ENCODE results near the gene ITGB1BP1.
"Not testable (repeated sequence)": the region's sequence is repeated elsewhere in the genome, so short reads cannot be mapped to it uniquely, and the experiment has no call there.

ITGB1BP1 gene

DNA sequence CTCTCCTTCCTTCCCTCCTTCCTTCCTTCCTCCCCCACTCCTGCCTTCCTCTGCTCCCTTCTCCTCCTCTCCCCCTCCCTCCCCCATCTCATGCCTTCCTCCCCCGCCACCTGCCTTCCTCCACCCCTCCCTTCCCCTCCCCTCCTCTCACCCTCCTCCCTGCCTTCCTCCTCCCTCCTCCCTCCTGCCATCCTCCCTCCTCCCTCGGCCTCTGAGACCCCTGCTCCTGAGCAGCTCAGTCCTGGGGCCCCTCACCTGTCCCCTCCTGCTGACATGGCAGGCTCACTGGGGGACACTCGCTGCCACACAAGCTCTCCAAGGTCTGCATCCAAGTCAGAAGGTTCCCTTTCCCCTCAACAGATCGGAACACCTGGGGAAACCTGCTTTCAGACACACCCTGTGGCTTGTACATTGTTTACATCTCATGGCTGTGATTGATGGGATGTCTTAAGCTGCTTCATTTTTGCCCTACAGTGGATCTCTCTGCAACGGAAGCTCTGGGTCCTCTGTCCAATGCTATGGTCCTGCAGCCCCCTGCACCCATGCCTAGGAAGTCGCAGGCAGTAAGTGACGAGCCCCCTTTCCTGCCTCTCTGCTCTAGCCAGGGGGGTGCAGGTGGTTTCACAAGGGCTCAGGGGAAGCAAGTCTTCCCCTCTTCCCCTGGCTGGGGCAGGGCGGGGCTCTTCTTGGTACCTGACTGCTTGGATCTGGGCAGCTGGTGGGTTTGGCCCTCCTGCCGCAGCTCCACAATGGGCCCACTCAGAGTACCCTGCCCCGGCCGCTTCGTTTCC is 22.9 kb downstream of the ITGB1BP1 start:
- DNase-seq, result no peak

GRCh38 chr2:9398881-9399780 is 24.2 kb downstream of the ITGB1BP1 start:
- DNase-seq, result no peak

DNA sequence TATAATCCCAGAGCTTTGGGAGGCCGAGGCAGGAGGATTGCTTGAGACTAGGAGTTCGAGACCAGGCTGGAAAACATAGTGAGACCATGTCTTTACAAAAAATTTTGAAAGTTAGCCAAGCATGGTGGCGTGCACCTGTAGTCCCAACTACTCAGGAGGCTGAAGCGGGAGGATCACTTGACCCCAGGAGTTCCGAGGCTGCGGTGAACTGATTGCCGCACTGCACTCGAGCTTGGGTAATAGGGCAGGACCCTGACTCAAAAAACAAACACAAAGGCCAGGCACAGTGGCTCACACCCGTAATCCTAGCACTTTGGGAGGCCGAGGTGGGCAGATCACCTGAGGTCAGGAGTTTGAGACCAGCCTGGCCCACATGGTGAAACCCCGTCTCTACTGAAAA is 25.1 kb downstream of the ITGB1BP1 start:
- DNase-seq, result not testable (repeated sequence)

DNA sequence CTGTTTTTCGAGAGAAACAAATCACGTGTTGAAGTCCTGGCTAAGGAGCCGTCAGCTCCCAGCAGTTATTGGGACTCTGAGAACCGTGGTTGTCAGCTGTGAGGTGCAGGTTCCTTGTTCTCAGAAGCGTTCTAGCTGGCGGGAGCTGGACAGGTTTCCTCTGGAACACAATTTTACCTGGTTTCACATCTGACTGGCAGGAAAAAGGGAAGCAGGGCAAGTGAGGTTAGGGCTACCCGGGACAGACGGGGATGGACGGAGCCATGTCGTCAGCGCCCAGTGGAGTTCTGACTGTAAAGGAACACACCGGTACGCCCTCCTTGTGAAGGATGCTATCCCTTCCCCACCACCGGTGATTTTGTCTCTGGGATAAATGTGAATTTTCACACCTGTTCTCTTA is 26.1 kb downstream of the ITGB1BP1 start:
- DNase-seq, result no peak

DNA sequence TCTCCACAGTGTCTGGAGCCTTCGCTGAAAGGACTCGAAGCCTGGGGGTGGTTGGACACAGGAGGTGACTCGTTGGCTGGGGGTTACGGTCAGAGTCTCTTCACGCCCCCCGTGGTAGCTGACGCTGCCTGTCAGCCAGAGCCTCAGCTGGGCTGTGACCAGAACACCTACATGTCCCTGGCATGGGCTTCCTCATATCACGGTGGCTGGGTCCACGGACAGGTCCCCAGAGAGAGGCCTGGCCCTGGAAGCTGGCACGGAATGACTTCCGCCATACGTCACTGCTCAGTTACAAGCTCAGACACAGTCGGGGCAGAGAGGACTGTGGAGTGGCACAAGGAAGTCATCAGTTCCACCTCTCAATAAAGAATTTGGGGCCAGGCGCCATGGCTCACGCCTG is 28.5 kb downstream of the ITGB1BP1 start:
- DNase-seq, result no peak

GRCh38 chr2:9392898-9393765 is 30.2 kb downstream of the ITGB1BP1 start:
- no peak for DNase-seq

- no peak for DNase-seq
These were observed 31.2 kb downstream of the ITGB1BP1 start for GRCh38 chr2:9391961-9392720.

DNA sequence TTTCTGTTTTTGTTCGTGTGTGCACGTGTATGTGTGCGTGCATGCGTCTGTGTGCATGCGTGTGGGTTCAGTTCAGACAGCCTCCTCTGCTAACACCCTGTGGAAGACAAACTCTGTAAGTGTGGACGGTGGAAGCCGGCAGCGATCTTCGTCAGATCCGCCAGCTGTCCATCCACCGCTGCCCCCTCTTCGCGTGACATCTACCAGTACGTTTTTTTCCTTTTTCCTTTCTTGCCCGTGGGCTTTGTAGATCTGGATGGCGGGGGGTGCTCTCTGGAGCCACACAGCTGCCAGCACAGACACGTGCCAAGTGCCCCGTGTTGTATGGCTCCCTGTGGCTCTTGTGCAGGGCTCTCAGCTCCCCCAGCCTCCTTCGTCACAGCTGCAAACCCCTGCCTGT is 32.3 kb downstream of the ITGB1BP1 start:
- DNase-seq, result no peak

GRCh38 chr2:9390151-9390850 is 33.0 kb downstream of the ITGB1BP1 start:
- no peak for DNase-seq

GRCh38 chr2:9388950-9389911 is 34.1 kb downstream of the ITGB1BP1 start:
- DNase-seq, result no peak

DNA sequence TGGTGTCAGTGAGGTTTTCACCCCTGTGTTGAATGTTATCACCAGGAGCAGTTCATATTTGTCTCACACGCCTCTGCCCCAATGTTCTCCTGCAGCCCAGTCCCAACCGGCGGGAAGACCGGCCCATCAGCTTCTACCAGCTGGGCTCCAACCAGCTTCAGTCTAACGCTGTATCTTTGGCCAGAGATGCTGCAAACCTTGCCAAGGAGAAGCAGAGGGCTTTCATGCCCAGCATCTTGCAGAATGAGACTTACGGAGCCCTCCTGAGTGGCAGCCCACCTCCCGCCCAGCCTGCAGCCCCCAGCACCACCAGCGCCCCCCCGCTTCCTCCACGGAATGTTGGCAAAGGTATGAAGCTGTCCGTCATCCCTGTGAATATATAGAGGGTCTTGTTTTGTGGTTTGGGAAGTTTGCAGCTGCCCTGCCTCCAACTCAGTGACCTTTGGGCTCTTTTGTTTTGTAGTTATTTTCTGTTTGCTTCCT is 35.1 kb downstream of the ITGB1BP1 start:
- DNase-seq, result no peak

- no peak for DNase-seq
These were observed 37.5 kb downstream of the ITGB1BP1 start for GRCh38 chr2:9385841-9386240.

DNA sequence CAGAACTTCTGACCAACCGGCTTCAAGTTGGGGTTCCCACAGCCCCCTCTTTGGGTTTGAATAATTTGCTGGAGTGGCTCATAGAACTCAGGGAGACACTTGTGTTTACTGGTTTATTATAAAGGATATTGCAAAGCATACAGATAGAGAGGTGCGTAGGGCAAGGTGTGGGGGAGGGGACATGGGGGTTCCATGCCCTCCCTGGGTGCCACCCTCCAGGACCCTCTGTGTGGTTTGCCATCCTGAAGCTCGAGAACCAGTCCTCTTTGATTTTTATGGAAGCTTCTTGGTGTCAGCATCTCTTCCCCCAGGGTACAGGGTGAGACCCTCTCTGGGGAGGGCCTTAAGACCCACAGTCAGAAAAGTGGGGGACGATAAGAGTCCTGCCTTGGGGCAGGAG is 38.8 kb downstream of the ITGB1BP1 start:
- no peak for DNase-seq

- DNase-seq, result no peak
These were observed 40.6 kb downstream of the ITGB1BP1 start for GRCh38 chr2:9382604-9383235.

GRCh38 chr2:9380702-9381628 is 42.4 kb downstream of the ITGB1BP1 start:
- no peak for DNase-seq

GRCh38 chr2:9379391-9379755 is 44.0 kb downstream of the ITGB1BP1 start:
- no peak for DNase-seq

DNA sequence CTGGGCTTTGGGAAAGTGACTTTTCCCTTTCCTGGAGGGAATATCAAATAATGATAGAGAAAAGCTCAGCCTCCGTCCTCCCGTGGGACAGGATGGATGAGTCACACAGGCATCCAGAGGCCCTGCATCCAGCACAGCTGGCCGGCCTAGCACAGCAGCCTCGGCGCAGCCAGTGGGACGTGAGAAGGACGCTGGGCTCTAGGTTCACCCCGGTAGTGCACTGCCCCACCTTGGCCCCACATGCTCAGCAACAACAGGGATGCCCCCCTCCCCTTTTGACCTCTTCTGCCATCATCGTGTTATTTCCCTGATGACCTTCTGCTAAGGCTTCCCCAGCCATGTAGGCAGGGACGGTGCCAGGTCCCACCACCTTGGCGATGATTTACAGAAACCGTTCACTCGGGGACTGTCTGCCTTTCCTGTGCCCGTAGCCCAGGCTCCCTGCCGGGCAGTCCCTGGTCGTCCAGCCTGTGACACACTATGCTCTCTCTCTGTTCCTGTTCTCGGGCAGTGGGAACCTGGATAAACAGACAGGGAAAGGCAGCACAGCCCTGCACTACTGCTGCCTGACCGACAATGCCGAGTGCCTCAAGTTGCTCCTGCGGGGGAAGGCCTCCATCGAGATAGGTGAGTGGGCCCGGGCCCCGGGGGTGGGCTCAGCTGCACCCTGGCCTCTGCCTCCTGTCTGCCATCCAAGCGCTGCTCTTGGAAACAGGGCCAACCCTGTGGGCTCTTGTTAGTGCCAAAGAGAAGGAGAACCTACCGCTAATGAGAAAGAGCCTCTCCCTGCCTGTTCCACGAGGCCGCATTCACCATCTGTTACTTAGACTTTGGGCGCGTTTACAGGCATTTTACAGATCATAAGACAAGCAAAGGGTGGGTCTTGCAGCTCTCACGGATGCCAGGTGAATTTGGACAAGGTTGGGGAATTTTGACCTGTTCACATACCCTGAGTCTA is 44.6 kb downstream of the ITGB1BP1 start:
- DNase-seq, result no peak
